H9 (cell line): ENCODE measurements around the gene PHLDA1. TPM values are rescaled to one million over a fixed set of nuclear protein-coding genes. Genes with fewer than 3 reads are reported as not detected.

ENCODE experiments used
- DNase-seq: peaks from one replicate; pipeline ENCODE4 v3.0.0-alpha.2; 2017
- H2AFZ ChIP-seq: one replicate; pipeline ENCODE4 v1.6.1; 2013; ENCODE audit warnings: mild to moderate bottlenecking, low read length, control low read depth, moderate library complexity
- H2AK5ac ChIP-seq: 2 replicates; pipeline ENCODE4 v1.6.1; 2013; ENCODE audit warnings: low read length, control low read depth, mixed read lengths; ENCODE audit not compliant: insufficient read length
- H2BK120ac ChIP-seq: one replicate; pipeline ENCODE4 v1.6.1; 2013; ENCODE audit warnings: low read depth, mild to moderate bottlenecking, low read length, control low read depth, inconsistent platforms; ENCODE audit not compliant: poor library complexity, severe bottlenecking
- H2BK12ac ChIP-seq: 2 replicates; pipeline ENCODE4 v1.6.1; 2013; ENCODE audit warnings: low read length, control low read depth, mixed read lengths, low read depth; ENCODE audit not compliant: insufficient read length
- H2BK15ac ChIP-seq: 2 replicates; pipeline ENCODE4 v1.6.1; 2013; ENCODE audit warnings: low read depth, low read length, control low read depth
- H2BK20ac ChIP-seq: one replicate; pipeline ENCODE4 v1.6.1; 2013; ENCODE audit warnings: low read depth, mild to moderate bottlenecking, low read length, control low read depth, inconsistent platforms; ENCODE audit not compliant: poor library complexity, severe bottlenecking
- H2BK5ac ChIP-seq: 2 replicates; pipeline ENCODE4 v1.6.1; 2013; ENCODE audit warnings: low read length, control low read depth, mixed read lengths; ENCODE audit not compliant: insufficient read length
- H3K14ac ChIP-seq: 2 replicates; pipeline ENCODE4 v1.6.1; 2013; ENCODE audit warnings: low read length, control low read depth; ENCODE audit not compliant: insufficient read depth
- H3K18ac ChIP-seq: 2 replicates; pipeline ENCODE4 v1.6.1; 2013; ENCODE audit warnings: low read depth, mild to moderate bottlenecking, mixed read lengths, low read length, control low read depth; ENCODE audit not compliant: insufficient read length
- H3K23ac ChIP-seq: 2 replicates; pipeline ENCODE4 v1.6.1; 2013; ENCODE audit warnings: low read length, control low read depth, mixed read lengths, low read depth; ENCODE audit not compliant: insufficient read length
- H3K23me2 ChIP-seq: 2 replicates; pipeline ENCODE4 v1.6.1; 2013; ENCODE audit warnings: low read depth, mild to moderate bottlenecking, mixed read lengths, low read length, control low read depth; ENCODE audit not compliant: insufficient read length, poor library complexity, severe bottlenecking
- H3K27ac ChIP-seq: 2 replicates; pipeline ENCODE4 v1.5.1; 2013; ENCODE audit warnings: low read length, control low read depth, mixed read lengths, low read depth; ENCODE audit not compliant: insufficient read length
- H3K27me3 ChIP-seq: 2 replicates; pipeline ENCODE4 v1.6.1; 2013; ENCODE audit warnings: low read length, control low read depth, inconsistent platforms; ENCODE audit not compliant: insufficient read depth
- H3K4ac ChIP-seq: 2 replicates; pipeline ENCODE4 v1.6.1; 2013; ENCODE audit warnings: low read depth, mild to moderate bottlenecking, control low read depth, inconsistent platforms, low read length, moderate library complexity
- H3K4me1 ChIP-seq: 2 replicates; pipeline ENCODE4 v1.6.1; 2013; ENCODE audit warnings: low read length, control low read depth, inconsistent platforms; ENCODE audit not compliant: insufficient read depth
- H3K4me2 ChIP-seq: 2 replicates; pipeline ENCODE4 v1.6.1; 2013; ENCODE audit warnings: low read length, control low read depth, mixed read lengths; ENCODE audit not compliant: insufficient read length, insufficient read depth
- H3K56ac ChIP-seq: 2 replicates; pipeline ENCODE4 v1.6.1; 2013; ENCODE audit warnings: low read depth, mild to moderate bottlenecking, mixed read lengths, low read length, control low read depth; ENCODE audit not compliant: insufficient read length
- H3K79me1 ChIP-seq: 2 replicates; pipeline ENCODE4 v1.6.1; 2013; ENCODE audit warnings: low read depth, mild to moderate bottlenecking, moderate library complexity, low read length, control low read depth, inconsistent platforms; ENCODE audit not compliant: insufficient read depth, poor library complexity, severe bottlenecking
- H3K79me2 ChIP-seq: 2 replicates; pipeline ENCODE4 v1.6.1; 2013; ENCODE audit warnings: low read length, control low read depth, inconsistent platforms; ENCODE audit not compliant: insufficient read depth
- H3K9ac ChIP-seq: 2 replicates; pipeline ENCODE4 v1.6.1; 2013; ENCODE audit warnings: low read length, control low read depth, mixed read lengths; ENCODE audit not compliant: insufficient read length; ENCODE audit errors: extremely low read depth
- H3K9me3 ChIP-seq: one replicate; pipeline ENCODE4 v1.6.1; 2013; ENCODE audit warnings: low read depth, low read length, inconsistent platforms; ENCODE audit not compliant: control insufficient read depth
- H3T11ph ChIP-seq: one replicate; pipeline ENCODE4 v1.6.1; 2013; ENCODE audit warnings: mild to moderate bottlenecking, low read length, control low read depth, inconsistent platforms
- H4K20me1 ChIP-seq: one replicate; pipeline ENCODE4 v1.6.1; 2013; ENCODE audit not compliant: control insufficient read depth, insufficient read length, insufficient read depth
- H4K5ac ChIP-seq: 2 replicates; pipeline ENCODE4 v1.6.1; 2013; ENCODE audit warnings: low read depth, mild to moderate bottlenecking, mixed read lengths, low read length, control low read depth; ENCODE audit not compliant: insufficient read length
- H4K8ac ChIP-seq: replicated peaks from 2 replicates; pipeline ENCODE4 v1.6.1; 2013; ENCODE audit warnings: low read length, control low read depth, mixed read lengths, low read depth; ENCODE audit not compliant: insufficient read length
- H4K91ac ChIP-seq: 2 replicates; pipeline ENCODE4 v1.6.1; 2013; ENCODE audit warnings: low read depth, mild to moderate bottlenecking, moderate library complexity, mixed read lengths, low read length, control low read depth; ENCODE audit not compliant: insufficient read length
- H3K27ac Mint-ChIP-seq, 3 experiments: 2 replicates in 2 of 3; 3 replicates in 1 of 3; pipeline ENCODE4 v1.8.0; 2020 to 2021; ENCODE audit warnings: mixed read lengths in 3 of 3, mild to moderate bottlenecking in 1 of 3, moderate library complexity in 1 of 3
- H3K27me3 Mint-ChIP-seq: 2 replicates; pipeline ENCODE4 v1.8.0; 2021; ENCODE audit warnings: low read depth, mild to moderate bottlenecking, moderate library complexity, mixed read lengths
- H3K36me3 Mint-ChIP-seq, 3 experiments: 2 replicates in 2 of 3; 3 replicates in 1 of 3; pipeline ENCODE4 v1.8.0; 2020 to 2021; ENCODE audit warnings: low read depth in 3 of 3, mixed read lengths in 3 of 3; ENCODE audit not compliant: insufficient read depth in 1 of 3
- H3K4me1 Mint-ChIP-seq, 2 experiments: 2 replicates each; pipeline ENCODE4 v1.8.0; 2020; ENCODE audit warnings: mixed read lengths in 2 of 2
- H3K4me3 Mint-ChIP-seq, 2 experiments: 2 replicates in 1 of 2; 3 replicates in 1 of 2; pipeline ENCODE4 v1.8.0; 2020 to 2021; ENCODE audit warnings: mild to moderate bottlenecking in 2 of 2, mixed read lengths in 2 of 2, moderate library complexity in 1 of 2
- H3K9me3 Mint-ChIP-seq, 2 experiments: 2 replicates in 1 of 2; 3 replicates in 1 of 2; pipeline ENCODE4 v1.8.0; 2020; ENCODE audit warnings: mild to moderate bottlenecking in 2 of 2, mixed read lengths in 2 of 2, moderate library complexity in 1 of 2
- WGBS: extraction: QIAGEN DNeasy Blood & Tissue Kit; methylation state at CpG from one replicate; pipeline ENCODE4 v1.1.7; 2013; ENCODE audit warnings: missing lambda C conversion rate, low lambda C conversion rate, mixed read lengths; ENCODE audit not compliant: insufficient read length; ENCODE audit errors: extremely low coverage; 5-methylcytosine and 5-hydroxymethylcytosine counted together
- total RNA-seq: library from RNA; stranded (reverse); gene quantifications from 2 replicates; pipeline ENCODE4 v1.2.1, GENCODE V29; 2021
- TF ChIP-seq, protein P1 (sequence below): fragments of 200-600 bp; sonication (generic); conservative IDR thresholded peaks from 3 replicates; pipeline ENCODE4 v1.8.0; 2021; ENCODE audit warnings: antibody characterized with exemption, mild to moderate bottlenecking

The PHLDA1 gene
- total RNA-seq, 1 experiment from 2014 or later = 106 TPM

DNA sequence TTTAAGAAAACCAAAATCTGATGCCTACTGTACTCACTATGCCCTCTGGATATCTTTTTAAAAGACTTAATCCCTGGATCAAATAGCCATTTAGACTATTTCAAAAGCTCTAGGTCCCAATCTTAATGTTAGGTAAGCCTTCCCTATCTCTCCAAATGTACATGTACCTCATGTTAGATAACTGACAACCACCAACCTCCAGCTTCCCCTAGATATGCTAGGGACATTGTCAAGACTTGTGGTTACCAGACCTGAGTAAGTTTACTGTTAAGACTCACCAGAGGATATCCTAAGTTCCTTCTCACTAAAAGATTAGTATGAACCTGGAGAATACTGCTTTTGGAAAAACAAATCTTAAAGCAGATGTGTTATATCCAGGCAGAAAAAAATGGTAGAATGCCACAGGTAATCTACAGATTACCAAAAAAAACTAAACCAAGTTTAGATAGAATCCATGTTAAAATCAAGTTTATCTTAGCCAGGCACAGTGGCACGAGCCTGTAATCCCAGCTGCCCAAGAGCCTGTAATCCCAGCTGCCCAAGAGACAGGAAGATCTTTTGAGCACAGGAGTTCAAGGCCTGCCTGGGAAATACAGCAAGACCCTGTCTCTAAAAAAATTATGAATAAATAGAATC, 43.2 kb upstream of the PHLDA1 start:
- no peak overlapping the region for H3K18ac ChIP-seq
- WGBS = no CpG with 5 or more reads among the region's 1 CpG
- H3K79me1 ChIP-seq = peaks cover 2% of the 10 kb centered on the region
- H3K9me3 ChIP-seq = no peaks in the 10 kb centered on the region
- no peak overlapping the region for H2AK5ac ChIP-seq
- H4K20me1 ChIP-seq = no peaks in the 10 kb centered on the region
- no peak overlapping the region for H3K9ac ChIP-seq
- Mint-ChIP-seq H3K4me3 (no peak overlapping the region), H3K27me3 (no peaks in the 10 kb centered on the region), H3K9me3 (no peaks in the 10 kb centered on the region), H3K27ac (peak overlapping the region; percentile 1 to 37 (median 20); a peak in 3 of 7 replicates), H3K36me3 (peaks cover 19 to 50% (median 43%) of the 10 kb centered on the region in 3 experiments), H3K4me1 (peaks cover 67 to 73% of the 10 kb centered on the region in 2 experiments)
- H3K23ac ChIP-seq = no peak overlapping the region
- no peak overlapping the region for H2BK12ac ChIP-seq
- no peak overlapping the region for H3T11ph ChIP-seq
- H4K5ac ChIP-seq = no peak overlapping the region
- no peak overlapping the region for H2BK20ac ChIP-seq
- no peak for DNase-seq
- no peak overlapping the region for H4K8ac ChIP-seq
- no peak overlapping the region for H2BK5ac ChIP-seq
- H3K27me3 ChIP-seq = no peaks in the 10 kb centered on the region
- peaks cover 77% of the 10 kb centered on the region for H3K79me2 ChIP-seq
- TF ChIP-seq, protein P1, sequence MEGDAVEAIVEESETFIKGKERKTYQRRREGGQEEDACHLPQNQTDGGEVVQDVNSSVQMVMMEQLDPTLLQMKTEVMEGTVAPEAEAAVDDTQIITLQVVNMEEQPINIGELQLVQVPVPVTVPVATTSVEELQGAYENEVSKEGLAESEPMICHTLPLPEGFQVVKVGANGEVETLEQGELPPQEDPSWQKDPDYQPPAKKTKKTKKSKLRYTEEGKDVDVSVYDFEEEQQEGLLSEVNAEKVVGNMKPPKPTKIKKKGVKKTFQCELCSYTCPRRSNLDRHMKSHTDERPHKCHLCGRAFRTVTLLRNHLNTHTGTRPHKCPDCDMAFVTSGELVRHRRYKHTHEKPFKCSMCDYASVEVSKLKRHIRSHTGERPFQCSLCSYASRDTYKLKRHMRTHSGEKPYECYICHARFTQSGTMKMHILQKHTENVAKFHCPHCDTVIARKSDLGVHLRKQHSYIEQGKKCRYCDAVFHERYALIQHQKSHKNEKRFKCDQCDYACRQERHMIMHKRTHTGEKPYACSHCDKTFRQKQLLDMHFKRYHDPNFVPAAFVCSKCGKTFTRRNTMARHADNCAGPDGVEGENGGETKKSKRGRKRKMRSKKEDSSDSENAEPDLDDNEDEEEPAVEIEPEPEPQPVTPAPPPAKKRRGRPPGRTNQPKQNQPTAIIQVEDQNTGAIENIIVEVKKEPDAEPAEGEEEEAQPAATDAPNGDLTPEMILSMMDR = no peak
- H3K4me1 ChIP-seq = peaks cover 1% of the 10 kb centered on the region; the same call in 1 of the 2 replicates
- no peak overlapping the region for H3K27ac ChIP-seq
- H2AFZ ChIP-seq = no peak overlapping the region
- no peak overlapping the region for H3K14ac ChIP-seq
- no peak overlapping the region for H2BK120ac ChIP-seq
- H3K56ac ChIP-seq = no peak overlapping the region
- no peaks in the 10 kb centered on the region for H3K23me2 ChIP-seq
- H2BK15ac ChIP-seq = no peak overlapping the region
- no peak overlapping the region for H3K4me2 ChIP-seq
- no peak overlapping the region for H3K4ac ChIP-seq
- H4K91ac ChIP-seq = no peak overlapping the region
